Natural killer cell treated with Interleukin-12 subunit alpha and Interleukin-12 subunit beta and Interleukin-15 and Interleukin-18, amount 100 ng/mL, for 72 hours (primary cell): ENCODE results near the gene TMEM50B. TPM values are rescaled to one million over a fixed set of nuclear protein-coding genes. Genes with fewer than 3 reads are reported as not detected.
"Not testable (repeated sequence)": the region's sequence is repeated elsewhere in the genome, so short reads cannot be mapped to it uniquely, and the experiment has no call there.

ENCODE experiments used
- ATAC-seq, 2 donors: fragments of 150-1000 bp; cut with Tn5 transposase in 1 of 2; sonication (Bioruptor Pico), chemical (Tn5 transposase) in 1 of 2; 2 replicates each; pipeline ENCODE4 v1.10.0; 2021
- DNase-seq: peaks from one replicate; pipeline ENCODE4 v3.0.0; 2022; ENCODE audit warnings: low spot score
- H3K27ac Mint-ChIP-seq, 2 donors: 1 replicate in 1 of 2; 2 replicates in 1 of 2; pipeline ENCODE4 v1.8.0; 2022; ENCODE audit warnings: mixed read lengths in 2 of 2, mild to moderate bottlenecking in 1 of 2, moderate library complexity in 1 of 2
- H3K27me3 Mint-ChIP-seq, 2 donors: 1 replicate in 1 of 2; 2 replicates in 1 of 2; pipeline ENCODE4 v1.8.0; 2022; ENCODE audit warnings: mixed read lengths in 2 of 2
- H3K36me3 Mint-ChIP-seq: one replicate; pipeline ENCODE4 v1.8.0; 2022; ENCODE audit warnings: mixed read lengths
- H3K4me1 Mint-ChIP-seq, 2 donors: 1 replicate in 1 of 2; 2 replicates in 1 of 2; pipeline ENCODE4 v1.8.0; 2022; ENCODE audit warnings: low read depth in 2 of 2, mixed read lengths in 2 of 2, mild to moderate bottlenecking in 1 of 2
- H3K4me3 Mint-ChIP-seq: one replicate; pipeline ENCODE4 v1.8.0; 2022; ENCODE audit warnings: mixed read lengths
- H3K9me3 Mint-ChIP-seq: 2 replicates; pipeline ENCODE4 v1.8.0; 2022; ENCODE audit warnings: mixed read lengths
- total RNA-seq, 2 donors: library from RNA; stranded (reverse); gene quantifications; one replicate each; pipeline ENCODE4 v1.2.3, GENCODE V29; 2022

Gene TMEM50B
- total RNA-seq, 2 donors from 2014 or later, result 19.5 to 24.7 TPM

GRCh38 chr21:33491373-33492102, 11.8 kb upstream of the TMEM50B start, which contains the start of gene DNAJC28:
Gene DNAJC28 (minus strand): TSS chr21:33491716. CDS start chr21:33489393, 2,323 bp downstream.
- peaks cover 4 to 8% of the 10 kb centered on the region in 2 donors for H3K27me3 Mint-ChIP-seq
- H3K9me3 Mint-ChIP-seq, result no peaks in the 10 kb centered on the region
- peak within 1 kb of the TSS; percentile 84 for H3K4me3 Mint-ChIP-seq
- peak within 1 kb of the TSS; percentile 67 to 90 for H3K27ac Mint-ChIP-seq
- peak; percentile 94 for DNase-seq
- peaks cover 11 to 12% of the 10 kb centered on the region in 2 donors for H3K4me1 Mint-ChIP-seq
- no peaks in the 10 kb centered on the region for H3K36me3 Mint-ChIP-seq
- ATAC-seq, result peak; percentile 99

DNA sequence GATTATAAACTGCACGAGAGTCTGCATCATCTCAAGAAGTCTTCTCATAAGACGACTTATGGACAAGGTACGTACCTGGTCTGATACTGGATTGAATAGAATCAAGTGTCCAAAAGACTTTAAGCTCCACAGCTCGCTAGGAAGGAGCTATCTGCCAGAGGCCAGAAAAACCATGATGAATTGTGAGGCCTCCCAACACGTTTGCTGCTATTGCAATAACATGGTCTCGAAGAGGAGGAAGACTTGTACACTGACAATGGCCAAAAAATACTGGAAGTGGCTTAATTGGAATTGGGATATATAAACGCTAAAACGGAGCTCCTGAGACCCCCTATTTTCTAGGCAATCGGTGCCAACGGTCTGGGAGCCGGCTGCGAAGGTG, 11.2 kb upstream of the TMEM50B start:
- H3K27ac Mint-ChIP-seq, result peak overlapping the region; percentile 67 to 90
- H3K36me3 Mint-ChIP-seq, result no peaks in the 10 kb centered on the region
- ATAC-seq, result no peak
- H3K9me3 Mint-ChIP-seq, result no peaks in the 10 kb centered on the region
- no peak for DNase-seq
- peaks cover 0 to 5% of the 10 kb centered on the region in 2 donors for H3K27me3 Mint-ChIP-seq
- H3K4me3 Mint-ChIP-seq, result peak overlapping the region; percentile 84
- peaks cover 11 to 12% of the 10 kb centered on the region in 2 donors for H3K4me1 Mint-ChIP-seq

GRCh38 chr21:33488936-33489335, 9.2 kb upstream of the TMEM50B start:
- no peak for ATAC-seq
- no peaks in the 10 kb centered on the region for H3K9me3 Mint-ChIP-seq
- DNase-seq, result no peak
- H3K27me3 Mint-ChIP-seq, result no peaks in the 10 kb centered on the region
- peaks cover 11 to 12% of the 10 kb centered on the region in 2 donors for H3K4me1 Mint-ChIP-seq
- no peak overlapping the region for H3K27ac Mint-ChIP-seq
- no peaks in the 10 kb centered on the region for H3K36me3 Mint-ChIP-seq
- H3K4me3 Mint-ChIP-seq, result no peak overlapping the region

DNA sequence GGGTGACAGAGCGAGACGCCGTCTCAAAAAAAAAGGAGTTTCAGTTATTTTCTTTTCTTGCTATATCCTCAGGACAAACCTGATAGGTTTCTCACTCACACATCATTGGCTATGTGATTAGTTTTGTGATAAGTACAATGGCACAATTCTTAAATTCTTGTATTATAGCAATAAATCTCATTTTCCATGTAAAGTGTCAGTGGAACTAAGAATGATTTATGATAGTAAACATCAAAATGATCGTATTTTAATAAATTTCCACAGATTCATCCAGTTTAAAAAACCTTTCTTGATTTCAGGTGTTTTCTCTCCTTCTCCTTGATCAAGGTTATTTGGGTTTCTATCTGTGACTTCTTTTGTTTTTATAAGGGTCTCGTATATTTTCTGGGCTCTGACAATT, 8.2 kb upstream of the TMEM50B start:
- no peaks in the 10 kb centered on the region for H3K9me3 Mint-ChIP-seq
- DNase-seq (no peak), ATAC-seq (no peak)
- peaks cover 11 to 12% of the 10 kb centered on the region in 2 donors for H3K4me1 Mint-ChIP-seq
- no peaks in the 10 kb centered on the region for H3K27me3 Mint-ChIP-seq
- no peaks in the 10 kb centered on the region for H3K36me3 Mint-ChIP-seq
- H3K4me3 Mint-ChIP-seq, result no peak overlapping the region
- no peak overlapping the region for H3K27ac Mint-ChIP-seq

- ATAC-seq (no peak), DNase-seq (no peak)
- H3K4me1 Mint-ChIP-seq, result peaks cover 10 to 15% of the 10 kb centered on the region in 2 donors
- H3K9me3 Mint-ChIP-seq, result no peaks in the 10 kb centered on the region
- no peak overlapping the region for H3K27ac Mint-ChIP-seq
- H3K27me3 Mint-ChIP-seq, result peaks cover 0 to 3% of the 10 kb centered on the region in 2 donors
- H3K4me3 Mint-ChIP-seq, result peak overlapping the region; percentile 88
- H3K36me3 Mint-ChIP-seq, result no peaks in the 10 kb centered on the region
Measured at GRCh38 chr21:33481314-33481943, 1.7 kb upstream of the TMEM50B start.

- ATAC-seq, result no peak
- peaks cover 10 to 15% of the 10 kb centered on the region in 2 donors for H3K4me1 Mint-ChIP-seq
- no peaks in the 10 kb centered on the region for H3K36me3 Mint-ChIP-seq
- peak overlapping the region; percentile 67 to 92 for H3K27ac Mint-ChIP-seq
- H3K27me3 Mint-ChIP-seq, result peaks cover 0 to 3% of the 10 kb centered on the region in 2 donors
- no peaks in the 10 kb centered on the region for H3K9me3 Mint-ChIP-seq
- no peak for DNase-seq
- peak overlapping the region; percentile 88 for H3K4me3 Mint-ChIP-seq
Measured at GRCh38 chr21:33480481-33481103, 818 bp upstream of the TMEM50B start.

GRCh38 chr21:33478935-33479678, 667 bp downstream of the TMEM50B start:
- H3K4me3 Mint-ChIP-seq, result peak overlapping the region; percentile 88
- DNase-seq (no peak), ATAC-seq (peak; percentile 5 to 31)
- H3K27ac Mint-ChIP-seq, result peak overlapping the region; percentile 62 to 83
- peaks cover 0 to 3% of the 10 kb centered on the region in 2 donors for H3K27me3 Mint-ChIP-seq
- no peaks in the 10 kb centered on the region for H3K36me3 Mint-ChIP-seq
- no peaks in the 10 kb centered on the region for H3K9me3 Mint-ChIP-seq
- H3K4me1 Mint-ChIP-seq, result peaks cover 10 to 15% of the 10 kb centered on the region in 2 donors

DNA sequence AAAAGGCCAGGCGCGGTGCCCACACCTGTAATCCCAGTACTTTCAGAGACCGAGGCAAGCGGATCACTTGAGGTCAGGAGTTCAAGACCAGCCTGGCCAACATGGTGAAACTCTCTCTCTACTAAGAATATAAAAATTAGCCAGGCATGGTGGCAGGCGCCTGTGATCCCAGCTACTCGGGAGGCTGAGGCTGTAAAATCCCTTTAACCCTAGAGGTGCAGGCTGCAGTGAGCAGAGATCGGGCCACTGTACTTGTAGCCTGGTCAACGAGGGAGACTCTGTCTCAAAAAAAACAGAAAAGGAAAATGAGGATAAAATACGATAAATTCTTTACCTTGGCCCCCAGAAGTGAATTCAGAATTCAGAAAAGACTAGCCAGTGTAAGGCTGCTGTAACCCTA, 1.6 kb downstream of the TMEM50B start:
- ATAC-seq (no peak), DNase-seq (no peak)
- Mint-ChIP-seq H3K4me3 (peak overlapping the region; percentile 88), H3K4me1 (peaks cover 14 to 15% of the 10 kb centered on the region in 2 donors), H3K27me3 (peaks cover 0 to 3% of the 10 kb centered on the region in 2 donors), H3K27ac (peak overlapping the region; percentile 62 to 83), H3K36me3 (no peaks in the 10 kb centered on the region), H3K9me3 (no peaks in the 10 kb centered on the region)

GRCh38 chr21:33477066-33477465, 2.7 kb downstream of the TMEM50B start:
- Mint-ChIP-seq H3K4me3 (no peak overlapping the region), H3K4me1 (peaks cover 14 to 15% of the 10 kb centered on the region in 2 donors), H3K27me3 (no peaks in the 10 kb centered on the region), H3K27ac (peak overlapping the region in 1 of 2 donors; percentile 45), H3K36me3 (no peaks in the 10 kb centered on the region), H3K9me3 (no peaks in the 10 kb centered on the region)
- DNase-seq (no peak), ATAC-seq (no peak)

DNA sequence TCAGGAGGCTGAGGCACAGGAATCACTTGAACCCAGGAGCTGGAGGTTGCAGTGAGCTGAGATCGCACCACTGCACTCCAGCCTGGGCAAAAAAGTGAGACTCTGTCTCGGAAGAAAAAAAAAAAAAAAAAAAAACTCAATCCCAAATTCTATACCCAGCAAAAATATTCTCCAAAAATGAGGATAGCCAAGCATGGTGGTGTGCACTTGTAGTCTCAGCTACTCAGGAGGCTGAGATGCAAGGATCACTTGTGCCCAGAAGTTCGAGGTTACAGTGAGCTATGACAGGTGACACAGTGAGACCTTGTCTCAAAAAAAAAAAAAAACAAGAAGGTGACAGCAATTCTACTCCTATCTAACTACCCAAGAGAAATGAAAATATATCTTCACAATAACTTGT, 6.4 kb downstream of the TMEM50B start:
- H3K27me3 Mint-ChIP-seq, result no peaks in the 10 kb centered on the region
- no peak for DNase-seq
- no peak overlapping the region for H3K27ac Mint-ChIP-seq
- H3K4me3 Mint-ChIP-seq, result no peak overlapping the region
- H3K36me3 Mint-ChIP-seq, result no peaks in the 10 kb centered on the region
- no peaks in the 10 kb centered on the region for H3K9me3 Mint-ChIP-seq
- H3K4me1 Mint-ChIP-seq, result peaks cover 2 to 7% of the 10 kb centered on the region in 2 donors
- ATAC-seq, result no peak

GRCh38 chr21:33470701-33471100, 9.1 kb downstream of the TMEM50B start:
- no peaks in the 10 kb centered on the region for H3K9me3 Mint-ChIP-seq
- peaks cover 0 to 4% of the 10 kb centered on the region in 2 donors for H3K4me1 Mint-ChIP-seq
- ATAC-seq, result no peak
- no peak for DNase-seq
- H3K27me3 Mint-ChIP-seq, result no peaks in the 10 kb centered on the region
- no peaks in the 10 kb centered on the region for H3K36me3 Mint-ChIP-seq
- H3K4me3 Mint-ChIP-seq, result no peak overlapping the region
- no peak overlapping the region for H3K27ac Mint-ChIP-seq

DNA sequence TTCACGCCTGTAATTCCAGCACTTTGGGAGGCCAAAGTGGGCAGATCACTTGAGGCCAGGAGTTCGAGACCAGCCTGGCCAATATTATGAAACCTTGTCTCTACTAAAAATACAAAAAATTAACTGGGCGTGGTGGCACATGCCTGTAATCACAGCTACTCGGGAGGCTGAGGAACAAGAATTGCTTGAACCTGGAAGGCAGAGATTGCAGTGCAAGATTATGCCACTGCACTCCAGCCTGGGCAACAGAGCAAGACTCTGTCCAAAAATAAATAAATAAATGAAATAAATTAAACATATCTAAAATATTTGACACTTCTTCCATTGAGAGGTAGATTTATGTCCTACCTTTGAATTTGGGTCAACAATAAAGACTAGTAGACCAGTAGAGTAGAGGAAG, 10.6 kb downstream of the TMEM50B start:
- H3K9me3 Mint-ChIP-seq, H3K27ac Mint-ChIP-seq, H3K4me1 Mint-ChIP-seq, H3K27me3 Mint-ChIP-seq, H3K4me3 Mint-ChIP-seq, H3K36me3 Mint-ChIP-seq, ATAC-seq, DNase-seq: not testable (repeated sequence)

- no peaks in the 10 kb centered on the region for H3K9me3 Mint-ChIP-seq
- H3K4me1 Mint-ChIP-seq, result no peaks in the 10 kb centered on the region
- DNase-seq (no peak), ATAC-seq (no peak)
- no peak overlapping the region for H3K4me3 Mint-ChIP-seq
- H3K27me3 Mint-ChIP-seq, result no peaks in the 10 kb centered on the region
- no peak overlapping the region for H3K27ac Mint-ChIP-seq
- H3K36me3 Mint-ChIP-seq, result no peaks in the 10 kb centered on the region
Measured at GRCh38 chr21:33461538-33462250, 18.1 kb downstream of the TMEM50B start.
